NCI-H1694 (cell line): ENCODE measurements around the gene C9.
"Not testable (repeated sequence)": the region's sequence is repeated elsewhere in the genome, so short reads cannot be mapped to it uniquely, and the experiment has no call there.

ENCODE experiments used
- DNase-seq: peaks from one replicate; lab custom pipeline; 2025; lab: John Stamatoyannopoulos, UW

Gene C9

DNA sequence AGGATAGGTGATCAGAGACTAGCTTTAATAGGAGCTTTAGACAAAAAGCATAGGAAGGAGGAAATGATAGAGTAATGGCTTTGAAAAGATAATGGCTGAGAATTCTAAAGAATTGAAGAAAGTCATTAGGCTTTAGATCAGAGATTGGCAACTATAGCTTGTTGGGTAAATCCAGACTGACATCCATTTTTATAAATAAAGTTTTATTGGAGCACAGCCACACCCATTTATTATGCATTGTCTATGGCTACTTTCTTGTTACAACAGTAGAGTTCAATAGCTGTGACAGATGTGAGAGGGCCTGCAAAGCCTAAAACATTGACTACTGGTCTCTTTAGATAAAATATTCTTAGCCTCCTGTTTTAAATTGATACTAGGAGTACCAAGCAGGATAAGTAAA lies 104.2 kb downstream of the C9 start:
- DNase-seq, result no peak

DNA sequence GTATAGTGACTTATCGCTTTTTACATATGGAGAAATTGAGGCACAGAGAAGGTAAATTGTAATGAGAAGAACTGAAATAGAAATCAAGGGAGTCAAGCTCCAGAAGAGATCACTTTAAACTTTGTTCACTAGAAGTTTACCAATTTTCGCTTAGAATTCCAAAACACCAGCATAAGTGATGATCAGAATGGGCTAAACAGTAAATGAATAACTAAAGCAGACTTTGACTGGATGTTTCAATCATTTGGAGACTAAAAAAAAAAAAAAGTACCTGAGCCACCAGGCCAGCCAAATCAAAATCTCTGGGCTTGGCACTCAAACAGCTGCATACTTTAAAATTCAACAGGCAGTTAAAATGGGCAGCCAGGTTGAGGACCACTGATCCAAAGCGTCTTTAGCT lies 106.7 kb downstream of the C9 start:
- no peak for DNase-seq

DNA sequence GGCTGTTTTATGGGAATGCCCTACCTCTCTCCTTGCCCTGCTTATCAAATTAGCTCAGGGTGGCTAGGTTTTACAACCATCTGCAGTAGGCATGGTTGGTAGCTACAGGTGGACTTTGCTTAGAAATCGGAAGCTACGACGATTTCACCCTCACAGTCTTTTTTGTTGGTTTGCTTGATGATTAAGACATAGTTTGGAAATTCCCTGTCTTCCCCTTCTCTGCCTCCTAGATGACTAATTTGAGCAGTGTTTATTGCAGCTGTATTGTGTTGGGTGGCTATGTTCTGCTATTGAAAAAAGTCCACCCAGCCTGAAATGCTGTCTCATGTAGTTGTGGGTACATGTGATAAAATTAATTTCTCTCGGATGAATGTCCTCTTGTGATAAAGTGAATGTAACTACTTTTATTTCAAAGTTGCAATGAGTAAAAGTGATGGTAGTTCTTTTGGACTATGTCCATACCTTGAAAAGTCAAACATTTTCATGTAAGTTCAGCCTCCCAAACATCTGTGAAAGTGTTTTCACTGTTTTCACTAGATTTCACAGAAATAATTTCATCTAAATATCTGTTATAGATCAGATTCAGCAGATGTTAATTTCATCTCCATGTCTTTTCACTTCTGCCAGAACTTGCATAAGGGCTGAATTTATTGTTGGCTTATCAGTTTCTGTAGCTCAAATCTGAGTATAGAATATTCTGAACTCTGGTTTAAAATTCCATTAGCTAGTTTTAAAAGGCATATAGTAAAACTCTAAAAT lies 107.6 kb downstream of the C9 start:
- no peak for DNase-seq

DNA sequence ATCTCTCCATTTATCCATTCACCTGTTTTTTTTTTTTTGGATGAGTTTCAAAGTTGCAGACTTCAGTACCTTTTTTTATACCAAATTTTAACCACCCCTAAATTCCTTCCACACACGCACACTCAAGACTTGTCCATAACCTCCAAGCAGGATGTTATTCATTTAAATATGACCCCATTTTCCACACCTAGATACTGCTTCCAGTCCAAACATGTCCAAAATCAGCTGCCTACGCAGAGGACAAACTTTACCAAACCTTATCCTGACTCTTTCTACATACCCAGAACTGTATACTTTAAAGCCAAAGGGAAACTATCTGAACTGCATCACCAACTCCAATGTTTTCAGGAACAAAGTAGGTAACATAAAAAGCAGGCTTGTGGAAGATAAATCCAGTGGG lies 108.9 kb downstream of the C9 start:
- DNase-seq, result no peak

DNA sequence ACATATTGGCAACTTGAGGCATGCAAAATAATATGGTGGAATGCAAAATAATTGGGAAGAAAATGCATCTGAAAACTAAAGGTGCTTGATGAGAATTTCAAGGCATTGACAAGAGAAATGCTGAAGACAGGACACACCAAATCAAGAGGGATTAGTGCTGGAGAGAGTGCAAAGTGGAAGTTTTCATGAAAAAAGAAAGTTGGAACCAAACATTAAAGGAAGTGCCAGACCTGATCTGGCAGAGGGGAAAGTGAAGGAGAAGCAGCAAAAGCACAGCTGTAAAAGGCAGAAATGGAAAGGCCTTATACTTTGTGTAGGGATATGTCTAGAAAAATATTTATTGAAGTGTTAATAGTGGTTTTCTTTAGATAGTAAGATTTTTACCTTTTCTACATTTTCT lies 109.6 kb downstream of the C9 start:
- DNase-seq, result no peak

DNA sequence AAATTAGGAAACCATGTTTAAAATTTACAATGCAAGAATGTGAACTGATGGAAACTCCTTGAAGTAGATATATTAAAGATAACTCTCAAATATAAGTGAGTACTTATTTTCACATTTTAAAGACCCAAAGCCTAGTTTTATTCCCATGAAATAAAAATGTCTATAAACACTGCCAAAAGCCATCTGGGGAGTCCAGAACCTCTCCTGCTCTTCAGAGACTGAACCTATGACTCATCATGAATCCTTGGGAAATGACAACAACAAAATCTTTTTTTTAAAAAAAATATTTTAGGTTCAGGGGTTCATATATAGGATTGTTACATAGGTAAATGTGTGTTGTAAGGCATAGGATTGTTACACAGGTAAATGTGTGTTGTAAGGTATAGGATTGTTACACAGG lies 111.1 kb downstream of the C9 start:
- DNase-seq, result no peak

DNA sequence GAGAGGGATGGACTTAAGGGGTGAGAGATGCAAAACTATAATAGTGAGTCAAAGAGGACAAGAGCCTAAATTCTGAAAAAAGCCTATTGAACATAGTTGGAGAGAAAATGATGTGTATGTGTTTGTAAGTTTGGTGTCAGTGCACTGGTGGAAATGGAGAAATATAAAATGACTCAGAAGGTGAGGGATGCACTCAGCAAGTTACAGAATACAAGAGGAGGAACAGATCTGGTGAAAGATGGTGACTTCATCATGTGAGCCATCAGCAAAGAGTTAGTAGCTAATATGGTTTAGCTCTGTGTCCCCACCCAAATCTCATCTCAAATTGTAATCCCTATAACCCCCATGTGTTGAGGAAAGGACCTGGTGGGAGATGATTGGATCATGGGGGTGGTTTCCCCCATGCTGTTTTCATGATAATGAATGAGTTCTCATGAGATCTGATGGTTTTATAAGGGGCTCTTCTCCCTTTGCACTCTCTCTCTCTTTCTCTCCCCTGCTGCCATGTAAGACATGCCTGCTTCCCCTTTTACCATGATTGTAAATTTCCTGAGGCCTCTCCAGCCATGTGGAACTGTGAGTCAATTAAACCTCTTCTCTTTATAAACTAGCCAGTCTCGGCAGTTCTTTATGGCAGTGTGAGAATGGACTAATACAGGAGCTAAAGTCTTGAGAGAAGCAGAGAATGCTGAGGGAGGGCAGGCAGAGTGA lies 114.6 kb downstream of the C9 start:
- DNase-seq, result no peak

DNA sequence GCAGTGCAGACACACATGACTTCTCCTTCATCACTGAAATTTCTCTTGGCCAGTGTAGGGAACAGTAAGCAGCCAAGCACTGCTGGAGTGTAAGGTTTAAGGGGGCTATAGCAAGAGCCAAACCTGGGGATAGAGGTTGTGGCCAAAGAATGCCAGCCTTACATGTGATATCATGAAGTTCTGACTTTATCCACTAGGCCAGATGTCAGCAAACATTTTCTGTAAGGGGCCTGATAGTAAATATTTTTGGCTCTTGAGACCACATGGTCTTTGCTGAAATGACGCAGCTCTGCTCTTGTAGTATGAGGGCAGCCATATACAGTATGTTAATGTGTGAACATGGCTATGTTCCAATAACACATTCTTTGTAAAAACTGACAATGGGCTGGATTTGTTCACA lies 115.2 kb downstream of the C9 start:
- no peak for DNase-seq

DNA sequence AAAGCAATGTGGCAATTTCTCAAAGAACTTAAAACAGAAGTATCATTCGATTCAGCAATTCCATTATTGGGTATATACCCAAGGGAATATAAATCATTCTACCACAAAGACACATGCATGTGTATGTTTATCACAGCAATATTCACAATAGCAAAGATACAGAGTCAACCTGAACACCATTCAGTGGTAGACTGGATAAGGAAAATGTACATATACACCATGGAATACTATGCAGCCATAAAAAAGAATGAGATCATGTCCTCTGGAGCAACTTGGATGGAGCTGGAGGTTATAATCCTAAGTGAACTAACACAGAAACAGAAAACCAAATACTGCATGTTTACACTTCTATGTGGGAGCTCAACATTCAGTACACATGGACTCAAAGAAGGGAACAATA lies 123.5 kb downstream of the C9 start:
- DNase-seq, result no peak

DNA sequence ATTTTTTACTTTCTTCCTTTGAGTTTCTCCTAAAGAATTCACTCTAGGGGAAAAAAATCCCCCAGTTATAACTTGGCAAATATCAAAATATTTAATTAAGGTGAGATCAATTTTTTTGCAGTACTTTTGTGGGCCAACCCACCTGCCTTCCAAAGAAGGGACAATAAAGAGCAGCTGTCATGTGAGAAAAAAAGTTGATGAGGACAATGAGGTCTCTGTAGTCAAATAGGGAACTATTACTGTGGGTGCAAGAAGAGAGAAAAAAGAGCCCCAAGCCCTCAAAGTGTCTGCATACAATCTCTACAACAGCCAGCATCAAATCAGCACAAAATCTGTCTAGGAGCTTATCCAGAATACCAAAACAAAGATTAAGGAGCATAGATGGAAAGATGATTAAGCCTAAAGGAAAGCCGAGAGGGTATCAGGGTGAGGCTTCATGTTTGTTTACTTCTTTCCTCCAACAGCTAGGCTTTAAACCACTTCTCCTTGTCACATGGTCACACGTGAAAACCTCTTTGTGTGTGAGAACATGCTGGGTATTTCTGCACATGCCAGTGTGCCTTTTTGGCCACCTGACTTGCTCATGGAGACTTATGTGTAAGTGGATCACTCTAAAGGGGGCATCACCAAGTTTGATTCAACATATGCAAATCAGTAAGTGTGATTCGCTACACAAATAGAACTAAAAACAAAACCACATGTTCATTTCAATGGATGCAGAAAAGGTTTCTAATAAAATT lies 125.8 kb downstream of the C9 start:
- no peak for DNase-seq

DNA sequence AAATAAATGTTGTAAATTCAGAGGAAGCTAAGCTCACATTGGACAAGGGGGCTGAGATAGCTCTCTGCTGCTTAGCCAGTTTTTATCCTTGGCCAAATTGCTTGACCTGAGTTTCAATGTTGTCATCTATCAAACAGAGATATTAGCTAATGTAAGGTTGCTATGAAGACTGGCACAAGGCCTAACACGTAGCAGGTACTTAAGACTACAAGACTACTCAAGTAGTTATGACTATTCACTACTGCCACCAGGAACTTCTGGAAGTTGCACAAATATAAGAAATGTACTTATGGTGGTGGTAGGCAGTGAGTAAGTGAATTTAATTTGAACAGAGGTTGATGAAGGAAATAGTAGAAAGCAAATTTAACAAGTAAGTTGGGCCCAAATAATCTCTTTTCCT lies 127.6 kb downstream of the C9 start:
- no peak for DNase-seq

DNA sequence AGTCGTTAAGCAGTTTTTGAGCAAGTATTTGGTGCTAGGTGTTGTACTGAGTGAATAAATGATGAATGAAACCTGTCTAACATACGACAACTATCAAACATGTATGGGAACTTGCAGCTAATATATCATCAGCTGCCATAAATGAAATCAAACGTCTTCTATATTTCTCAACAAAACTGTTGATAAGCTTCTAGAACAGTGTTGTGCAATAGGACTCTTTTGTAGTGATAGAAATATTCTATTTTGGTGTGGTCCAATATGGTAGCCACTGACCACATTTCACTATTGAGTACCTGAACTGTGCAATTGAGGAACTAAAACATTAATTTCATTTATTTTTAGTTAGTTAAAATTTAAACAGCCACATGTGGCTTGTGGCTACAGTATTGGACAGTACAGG lies 128.6 kb downstream of the C9 start:
- DNase-seq, result no peak

DNA sequence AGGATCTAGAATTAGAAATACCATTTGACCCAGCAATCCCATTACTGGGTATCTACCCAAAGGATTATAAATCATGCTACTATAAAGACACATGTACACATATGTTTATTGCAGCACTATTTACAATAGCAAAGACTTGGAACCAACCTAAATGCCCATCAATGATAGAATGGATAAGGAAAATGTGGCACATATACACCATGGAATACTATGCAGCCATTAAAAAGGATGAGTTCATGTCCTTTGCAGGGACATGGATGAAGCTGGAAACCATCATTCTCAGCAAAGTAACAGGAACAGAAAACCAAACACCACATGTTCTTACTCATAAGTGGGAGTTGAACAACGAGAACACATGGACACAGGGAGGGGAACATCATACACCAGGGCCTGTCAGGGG lies 129.8 kb downstream of the C9 start:
- not testable (repeated sequence) for DNase-seq
